HEK293T (cell line): Measurements from ENCODE around the gene G6PC3.
A peak's percentile ranks its signal among the peaks of the same experiment; 100 is the strongest.

Experiments
- CTCF ChIA-PET: fragments of 350-600 bp; formaldehyde crosslinking; extraction: SDS; loops from one replicate; lab custom pipeline; 2021; ENCODE audit warnings: antibody characterized with exemption, inconsistent platforms; lab: Yijun Ruan, JAX
- POLR2A ChIA-PET: fragments of 350-600 bp; formaldehyde crosslinking; extraction: SDS; loops from one replicate; lab custom pipeline; 2020; ENCODE audit warnings: antibody characterized with exemption, inconsistent platforms; lab: Yijun Ruan, JAX
- DNase-seq: peaks from one replicate; pipeline ENCODE4 v3.0.0; 2012; ENCODE audit warnings: mixed read lengths; ENCODE audit errors: extremely low spot score
- ARNT ChIP-seq: fragments of 450-650 bp; IDR thresholded peaks from 2 replicates; pipeline ENCODE4 v1.6.1; 2017; ENCODE audit warnings: mild to moderate bottlenecking
- BHLHE40 ChIP-seq: fragments of 450-650 bp; IDR thresholded peaks from 2 replicates; pipeline ENCODE4 v1.6.1; 2016; ENCODE audit warnings: mild to moderate bottlenecking, moderate library complexity, borderline replicate concordance
- CTBP1 ChIP-seq: fragments of 450-650 bp; IDR thresholded peaks from 2 replicates; pipeline ENCODE4 v1.6.1; 2016; ENCODE audit warnings: borderline replicate concordance
- ELF4 ChIP-seq: fragments of 450-650 bp; IDR thresholded peaks from 2 replicates; pipeline ENCODE4 v1.6.1; 2017; ENCODE audit warnings: antibody characterized with exemption
- FOXA1 ChIP-seq: fragments of 450-650 bp; IDR thresholded peaks from 2 replicates; pipeline ENCODE4 v1.6.1; 2016; ENCODE audit warnings: mild to moderate bottlenecking
- FOXK2 ChIP-seq: fragments of 450-650 bp; IDR thresholded peaks from 2 replicates; pipeline ENCODE4 v1.6.1; 2016; ENCODE audit warnings: mild to moderate bottlenecking
- FOXM1 ChIP-seq: fragments of 450-650 bp; IDR thresholded peaks from 2 replicates; pipeline ENCODE4 v1.6.1; 2017; ENCODE audit warnings: mild to moderate bottlenecking, borderline replicate concordance
- HDGF ChIP-seq: fragments of 450-650 bp; IDR thresholded peaks from 2 replicates; pipeline ENCODE4 v1.6.1; 2017; ENCODE audit warnings: antibody characterized with exemption, borderline replicate concordance
- L3MBTL2 ChIP-seq: fragments of 450-650 bp; conservative IDR thresholded peaks from 2 replicates; pipeline ENCODE4 v1.6.1; 2016; ENCODE audit warnings: mild to moderate bottlenecking
- LEF1 ChIP-seq: fragments of 450-650 bp; IDR thresholded peaks from 2 replicates; pipeline ENCODE4 v1.6.1; 2017; ENCODE audit warnings: mild to moderate bottlenecking, borderline replicate concordance
- NFRKB ChIP-seq: fragments of 450-650 bp; IDR thresholded peaks from 2 replicates; pipeline ENCODE4 v1.6.1; 2016; ENCODE audit warnings: mild to moderate bottlenecking, moderate library complexity
- PKNOX1 ChIP-seq: fragments of 450-650 bp; IDR thresholded peaks from 2 replicates; pipeline ENCODE4 v1.6.1; 2016
- SP1 ChIP-seq: fragments of 450-650 bp; IDR thresholded peaks from 2 replicates; pipeline ENCODE4 v1.6.1; 2017
- SUZ12 ChIP-seq: fragments of 450-650 bp; IDR thresholded peaks from 2 replicates; pipeline ENCODE4 v1.6.1; 2016; ENCODE audit warnings: mild to moderate bottlenecking
- TARDBP ChIP-seq: fragments of 450-650 bp; IDR thresholded peaks from 2 replicates; pipeline ENCODE4 v1.6.1; 2016
- ZNF384 ChIP-seq: fragments of 450-650 bp; IDR thresholded peaks from 2 replicates; pipeline ENCODE4 v1.6.1; 2016

Gene G6PC3

GRCh38 chr17:44082256-44082927 lies 11.9 kb downstream of the G6PC3 start:
- POLR2A ChIA-PET = no interaction called here
- no peak for TF ChIP-seq TARDBP
- no peak for TF ChIP-seq ELF4
- no peak for TF ChIP-seq FOXM1
- TF ChIP-seq HDGF = no peak
- no peak for TF ChIP-seq FOXA1
- no peak for TF ChIP-seq LEF1
- TF ChIP-seq FOXK2 = no peak
- TF ChIP-seq CTBP1 = no peak
- TF ChIP-seq PKNOX1 = no peak
- no peak for TF ChIP-seq L3MBTL2
- no peak for TF ChIP-seq ARNT
- TF ChIP-seq BHLHE40 = no peak
- no peak for TF ChIP-seq ZNF384
- TF ChIP-seq NFRKB = no peak
- no peak for TF ChIP-seq SUZ12
- TF ChIP-seq SP1 = no peak
- DNase-seq = no peak
- CTCF ChIA-PET = interaction anchor here (1.0 to 1.3 kb wide), 2 partner anchors 9 to 33 kb away, joined by 3 to 4 read pairs; no protein-coding TSS in a partner anchor

GRCh38 chr17:44083250-44083849 lies 12.8 kb downstream of the G6PC3 start:
- ChIA-PET POLR2A (interaction anchor here (1.0 kb wide), 3 partner anchors 9 to 17 kb away, joined by 3 to 5 read pairs (median 4); partner anchors contain the start of gene LSM12), CTCF (interaction anchor here (0.6 to 2.2 kb wide), 14 partner anchors 9 to 85 kb away, joined by 3 to 7 read pairs (median 3); no protein-coding TSS in a partner anchor)
- TF ChIP-seq PKNOX1 (no peak), LEF1 (no peak), FOXK2 (no peak), L3MBTL2 (no peak), SUZ12 (no peak), CTBP1 (no peak), ZNF384 (no peak)
- no peak for DNase-seq

GRCh38 chr17:44084131-44084538 lies 13.6 kb downstream of the G6PC3 start:
- POLR2A ChIA-PET = interaction anchor here (1.0 kb wide), 1 partner anchor 10 kb away, joined by 5 read pairs; no protein-coding TSS in a partner anchor
- peak; percentile 59 for DNase-seq
- TF ChIP-seq ARNT (no peak), BHLHE40 (no peak)
- CTCF ChIA-PET = interaction anchor here (0.6 to 2.2 kb wide), 9 partner anchors 10 to 84 kb away, joined by 3 to 7 read pairs (median 3); no protein-coding TSS in a partner anchor

GRCh38 chr17:44084921-44085320 lies 14.4 kb downstream of the G6PC3 start:
- CTCF ChIA-PET = interaction anchor here (1.5 to 2.2 kb wide), 2 partner anchors 10 to 30 kb away, joined by 6 to 7 read pairs; no protein-coding TSS in a partner anchor
- DNase-seq = no peak
- POLR2A ChIA-PET = no interaction called here
- no peak for TF ChIP-seq CTBP1
- no peak for TF ChIP-seq SUZ12
- TF ChIP-seq NFRKB = no peak
- TF ChIP-seq FOXM1 = no peak
- no peak for TF ChIP-seq FOXA1
- TF ChIP-seq LEF1 = no peak
- no peak for TF ChIP-seq SP1
- TF ChIP-seq PKNOX1 = no peak
- TF ChIP-seq BHLHE40 = no peak
- no peak for TF ChIP-seq HDGF
- TF ChIP-seq FOXK2 = no peak

GRCh38 chr17:44085908-44086307 lies 15.4 kb downstream of the G6PC3 start:
- POLR2A ChIA-PET = interaction anchor here (2.3 kb wide), 1 partner anchor 20 kb away, joined by 10 read pairs; the partner anchor contains the start of gene LSM12

More at GRCh38 chr17:44085908-44086307, 15.4 kb downstream of the G6PC3 start:
- CTCF ChIA-PET = interaction anchor here (1.5 kb wide), 1 partner anchor 29 kb away, joined by 6 read pairs; no protein-coding TSS in a partner anchor
- TF ChIP-seq ARNT = no peak
- TF ChIP-seq ZNF384 = no peak
- TF ChIP-seq TARDBP = no peak
- no peak for TF ChIP-seq HDGF
- TF ChIP-seq BHLHE40 = no peak
- no peak for TF ChIP-seq FOXM1
- no peak for TF ChIP-seq FOXK2
- DNase-seq = no peak
